ENCODE measurements around the gene RAD51B.

- TF ChIP-seq TAF1 (IDR thresholded peaks at IDR 0.05; ENCODE audit: low read depth, low read length) (no peak), POLR2AphosphoS5 (IDR thresholded peaks at IDR 0.05; ENCODE audit: low read depth, low read length) (no peak), POLR2A (IDR thresholded peaks at IDR 0.05; ENCODE audit: low read depth, low read length) (no peak), PAX5 (IDR thresholded peaks at IDR 0.05; ENCODE audit: insufficient read depth, low read length, severe bottlenecking) (no peak), POU2F2 (IDR thresholded peaks at IDR 0.05; ENCODE audit: low read depth, low read length) (no peak), SPI1 (IDR thresholded peaks at IDR 0.05; ENCODE audit: low read depth, low read length) (no peak)
These were observed 576.9 kb downstream of the RAD51B start for GRCh38 chr14:68396461-68396860.

Measured in GM12891 (cell line).